ENCODE data around the gene CEP83. TPM values are rescaled to one million over a fixed set of nuclear protein-coding genes. Genes with fewer than 3 reads are reported as not detected.

The CEP83 gene
- total RNA-seq, 2 donors from 2014 or later, result 23.3 to 26.3 TPM

DNA sequence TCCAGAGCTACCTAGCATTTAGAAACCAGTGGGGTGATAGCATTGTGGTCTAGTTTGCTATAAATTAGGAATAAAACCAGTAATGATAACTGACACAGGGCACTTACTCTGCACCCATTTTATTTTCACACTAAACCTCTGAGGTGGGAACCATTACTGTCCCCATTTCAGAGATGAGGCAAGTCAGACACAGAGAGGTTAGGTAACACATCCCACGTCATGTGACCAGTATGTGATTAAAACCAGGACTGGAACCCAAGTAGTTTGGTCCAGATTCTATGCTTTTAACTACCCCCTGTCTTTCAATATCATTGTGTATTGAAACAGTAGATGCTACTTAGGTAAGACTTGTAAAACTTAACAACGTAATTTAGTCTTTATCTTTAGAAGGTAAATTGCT, 201.1 kb downstream of the CEP83 start:
- Mint-ChIP-seq H3K36me3 (ENCODE audit: insufficient read depth in 2 of 2) (peaks cover 4 to 15% of the 10 kb centered on the region in 2 donors), H3K4me1 (ENCODE audit: low read depth) (peaks cover 25% of the 10 kb centered on the region)
- ATAC-seq (replicated peaks in 1 of 2), result peak in 1 of 2 donors; percentile 31

More for the DNA sequence above, 201.1 kb downstream of the CEP83 start:
- DNase-seq, result no peak
- no peaks in the 10 kb centered on the region for H3K9me3 Mint-ChIP-seq
- no peak overlapping the region for H3K27ac Mint-ChIP-seq
- no peak overlapping the region for H3K4me3 Mint-ChIP-seq
- H3K27me3 Mint-ChIP-seq (ENCODE audit: low read depth), result no peaks in the 10 kb centered on the region

Other genes starting within 250 kb of the CEP83 start
- 1 to 10 TPM in 1 of 2 donors, under 1 TPM in 1; 0.77 to 1.6 TPM for gene TMCC3, start 190.7 kb upstream of the CEP83 start, total RNA-seq